Measurements from ENCODE around the gene CABLES1. TPM values are rescaled to one million over a fixed set of nuclear protein-coding genes. Genes with fewer than 3 reads are reported as not detected.

CABLES1 gene
- polyA plus RNA-seq, 1 of the 3 experiments (the other 2 are of a cell fraction) = 2.2 TPM

GRCh38 chr18:23114911-23115310, 20.4 kb upstream of the CABLES1 start:
- Histone ChIP-seq H3K9me2 (no peaks in the 10 kb centered on the region), H3K9me3 (no peaks in the 10 kb centered on the region), H3K4me3 (ENCODE audit: low read depth in 2 of 2, low read length in 1 of 2) (no peak overlapping the region), H3K4me1 (ENCODE audit: control insufficient read depth in 1 of 2, insufficient read depth in 2 of 2, low read depth in 1 of 2, low read length in 1 of 2) (peaks cover 0 to 8% of the 10 kb centered on the region in 2 experiments; a peak in 2 of 4 replicates), H3K4me2 (no peak overlapping the region), H3K9ac (no peak overlapping the region), H3K27me3 (ENCODE audit: insufficient read depth) (no peaks in the 10 kb centered on the region), H3K79me2 (ENCODE audit: insufficient read depth) (no peaks in the 10 kb centered on the region), H3K36me3 (replicated peaks in 1 of 2; ENCODE audit: control insufficient read depth in 1 of 2, insufficient read depth in 2 of 2, low read length in 1 of 2) (no peaks in the 10 kb centered on the region), H4K20me1 (ENCODE audit: insufficient read depth) (no peaks in the 10 kb centered on the region), H3K27ac (ENCODE audit: low read depth in 2 of 2, low read length in 1 of 2) (peak overlapping the region in 1 of 2 experiments; percentile 69; a peak in 1 of 4 replicates), H2AFZ (ENCODE audit: low read depth) (no peak overlapping the region), H3F3A (replicated peaks; ENCODE audit: insufficient read depth) (no peaks in the 10 kb centered on the region)
- DNase-seq = no peak
- ChIA-PET CTCF (interaction anchor here (1.3 kb wide), 1 partner anchor 17 kb away, joined by 4 read pairs; no protein-coding TSS in a partner anchor), POLR2A (no interaction called here)
- TF ChIP-seq RCOR1 (IDR thresholded peaks at IDR 0.05; ENCODE audit: low read length) = no peak
- TF ChIP-seq JUND (IDR thresholded peaks at IDR 0.05) = no peak
- 79% methylated on average over 5 of the region's 5 CpGs for WGBS (ENCODE audit: low lambda C conversion rate)

GRCh38 chr18:23115683-23116096, 19.6 kb upstream of the CABLES1 start:
- TF ChIP-seq EP300 (IDR thresholded peaks at IDR 0.05; ENCODE audit: borderline replicate concordance in 1 of 2, low read depth in 1 of 2, low read length in 1 of 2) = peak in 1 of 2 experiments; percentile 25; a peak in 1 of 4 replicates
- no peak for TF ChIP-seq ELF1 (IDR thresholded peaks at IDR 0.05)
- peak; percentile 43 for TF ChIP-seq PBX3 (IDR thresholded peaks at IDR 0.05)
- peak; percentile 50 for TF ChIP-seq MAX (IDR thresholded peaks at IDR 0.05; ENCODE audit: low read depth)
- TF ChIP-seq TCF12 (IDR thresholded peaks at IDR 0.05) = peak; percentile 60
- peak; percentile 71 for TF ChIP-seq JUND (IDR thresholded peaks at IDR 0.05)
- no peak for TF ChIP-seq IRF3 (IDR thresholded peaks at IDR 0.05; ENCODE audit: low read depth, low read length)
- peak; percentile 90 for TF ChIP-seq FOSL2 (IDR thresholded peaks at IDR 0.05; ENCODE audit: borderline replicate concordance, low read depth)
- peak overlapping the region in 1 of 2 experiments; percentile 69; a peak in 2 of 4 replicates for H3K27ac ChIP-seq (ENCODE audit: low read depth in 2 of 2, low read length in 1 of 2)
- no peaks in the 10 kb centered on the region for H3K36me3 ChIP-seq (replicated peaks in 1 of 2; ENCODE audit: control insufficient read depth in 1 of 2, insufficient read depth in 2 of 2, low read length in 1 of 2)
- no peak overlapping the region for H3K9ac ChIP-seq
- POLR2A ChIA-PET = no interaction called here
- H4K20me1 ChIP-seq (ENCODE audit: insufficient read depth) = no peaks in the 10 kb centered on the region
- no peak for DNase-seq
- WGBS (ENCODE audit: low lambda C conversion rate) = 9% methylated on average over 5 of the region's 5 CpGs
- H3F3A ChIP-seq (replicated peaks; ENCODE audit: insufficient read depth) = no peaks in the 10 kb centered on the region
- no peaks in the 10 kb centered on the region for H3K9me3 ChIP-seq
- H3K4me3 ChIP-seq (ENCODE audit: low read depth in 2 of 2, low read length in 1 of 2) = no peak overlapping the region
- no peaks in the 10 kb centered on the region for H3K79me2 ChIP-seq (ENCODE audit: insufficient read depth)
- H3K9me2 ChIP-seq = no peaks in the 10 kb centered on the region
- CTCF ChIA-PET = no interaction called here
- H3K27me3 ChIP-seq (ENCODE audit: insufficient read depth) = no peaks in the 10 kb centered on the region
- peaks cover 0 to 8% of the 10 kb centered on the region in 2 experiments; a peak in 2 of 4 replicates for H3K4me1 ChIP-seq (ENCODE audit: control insufficient read depth in 1 of 2, insufficient read depth in 2 of 2, low read depth in 1 of 2, low read length in 1 of 2)
- H3K4me2 ChIP-seq = 0 out of 2 replicates have a peak overlapping the region, but pooled peaks have one; percentile 47
- H2AFZ ChIP-seq (ENCODE audit: low read depth) = no peak overlapping the region

- Histone ChIP-seq H3K9me2 (no peaks in the 10 kb centered on the region), H3F3A (replicated peaks; ENCODE audit: insufficient read depth) (no peaks in the 10 kb centered on the region), H3K4me3 (ENCODE audit: low read depth in 2 of 2, low read length in 1 of 2) (no peak overlapping the region), H3K79me2 (ENCODE audit: insufficient read depth) (no peaks in the 10 kb centered on the region), H3K9ac (no peak overlapping the region), H3K36me3 (replicated peaks in 1 of 2; ENCODE audit: control insufficient read depth in 1 of 2, insufficient read depth in 2 of 2, low read length in 1 of 2) (no peaks in the 10 kb centered on the region), H3K27me3 (ENCODE audit: insufficient read depth) (no peaks in the 10 kb centered on the region), H2AFZ (ENCODE audit: low read depth) (no peak overlapping the region), H4K20me1 (ENCODE audit: insufficient read depth) (no peaks in the 10 kb centered on the region), H3K27ac (ENCODE audit: low read depth in 2 of 2, low read length in 1 of 2) (no peak overlapping the region), H3K4me1 (ENCODE audit: control insufficient read depth in 1 of 2, insufficient read depth in 2 of 2, low read depth in 1 of 2, low read length in 1 of 2) (peaks cover 0 to 4% of the 10 kb centered on the region in 2 experiments; a peak in 1 of 4 replicates), H3K9me3 (no peaks in the 10 kb centered on the region), H3K4me2 (no peak overlapping the region)
- ChIA-PET CTCF (interaction anchor here (0.6 to 4.2 kb wide), 3 partner anchors 11 to 1271 kb away, joined by 3 to 22 read pairs (median 5); no protein-coding TSS in a partner anchor), POLR2A (no interaction called here)
- no peak for DNase-seq
- WGBS (ENCODE audit: low lambda C conversion rate) = 96% methylated on average over 8 of the region's 8 CpGs
- TF ChIP-seq ZBTB33 (IDR thresholded peaks at IDR 0.05; ENCODE audit: borderline replicate concordance, low read depth) (no peak), MXI1 (IDR thresholded peaks at IDR 0.05; ENCODE audit: low read depth, low read length) (no peak), GABPA (IDR thresholded peaks at IDR 0.05; ENCODE audit: low read depth) (no peak), RFX5 (IDR thresholded peaks at IDR 0.05; ENCODE audit: low read length) (no peak), EZH2phosphoT487 (IDR thresholded peaks at IDR 0.05; ENCODE audit: borderline replicate concordance, low read depth) (no peak), RCOR1 (IDR thresholded peaks at IDR 0.05; ENCODE audit: low read length) (no peak), IRF3 (IDR thresholded peaks at IDR 0.05; ENCODE audit: low read depth, low read length) (no peak), FOXJ3 (CRISPR knock-in tag; IDR thresholded peaks at IDR 0.05) (no peak), EP300 (IDR thresholded peaks at IDR 0.05; ENCODE audit: borderline replicate concordance in 1 of 2, low read depth in 1 of 2, low read length in 1 of 2) (no peak), CHD2 (IDR thresholded peaks at IDR 0.05; ENCODE audit: low read length, partially characterized antibody) (no peak)
Observed at GRCh38 chr18:23121133-23121532, 14.2 kb upstream of the CABLES1 start.
